Trophoblast cell (in vitro differentiated cells and primary cell): ENCODE data around the gene TSPYL6.
"Not testable (repeated sequence)": the region's sequence is repeated elsewhere in the genome, so short reads cannot be mapped to it uniquely, and the experiment has no call there.

Source experiments
- DNase-seq, 2 donors: peaks; one replicate each; pipeline ENCODE4 v3.0.0-alpha.2; 2016
- H2AFZ ChIP-seq: 2 replicates; pipeline ENCODE4 v1.6.1; 2013; ENCODE audit warnings: low read length, moderate library complexity, mild to moderate bottlenecking; ENCODE audit not compliant: insufficient read depth, poor library complexity
- H2AK5ac ChIP-seq: 2 replicates; pipeline ENCODE4 v1.6.1; 2013; ENCODE audit warnings: mild to moderate bottlenecking, low read length
- H2BK120ac ChIP-seq: 2 replicates; pipeline ENCODE4 v1.6.1; 2013; ENCODE audit warnings: low read length, mild to moderate bottlenecking, moderate library complexity; ENCODE audit not compliant: insufficient read depth, poor library complexity
- H2BK12ac ChIP-seq: 2 replicates; pipeline ENCODE4 v1.6.1; 2013; ENCODE audit warnings: mild to moderate bottlenecking, low read length, moderate library complexity
- H2BK5ac ChIP-seq: 2 replicates; pipeline ENCODE4 v1.6.1; 2013; ENCODE audit warnings: low read length, low read depth, moderate library complexity, mild to moderate bottlenecking; ENCODE audit not compliant: poor library complexity
- H3K14ac ChIP-seq: 2 replicates; pipeline ENCODE4 v1.6.1; 2013; ENCODE audit warnings: mild to moderate bottlenecking, low read length
- H3K18ac ChIP-seq: 2 replicates; pipeline ENCODE4 v1.6.1; 2013; ENCODE audit warnings: mild to moderate bottlenecking, low read length
- H3K23ac ChIP-seq: 2 replicates; pipeline ENCODE4 v1.6.1; 2013; ENCODE audit warnings: low read length
- H3K27ac ChIP-seq: 2 replicates; pipeline ENCODE4 v1.5.1; 2013; ENCODE audit warnings: low read depth, mild to moderate bottlenecking, inconsistent platforms, low read length, moderate library complexity
- H3K27me3 ChIP-seq: 2 replicates; pipeline ENCODE4 v1.6.1; 2013; ENCODE audit warnings: inconsistent platforms, mild to moderate bottlenecking, low read length, moderate library complexity; ENCODE audit not compliant: insufficient read depth
- H3K36me3 ChIP-seq, 2 experiments: 1 replicate in 1 of 2; 2 replicates in 1 of 2; pipeline ENCODE4 v1.6.1; 2013; ENCODE audit warnings: low read length in 2 of 2, mild to moderate bottlenecking in 2 of 2, moderate library complexity in 1 of 2; ENCODE audit not compliant: insufficient read depth in 2 of 2, control insufficient read depth in 1 of 2
- H3K4ac ChIP-seq: 2 replicates; pipeline ENCODE4 v1.6.1; 2013; ENCODE audit warnings: low read depth, mild to moderate bottlenecking, low read length, moderate library complexity
- H3K4me1 ChIP-seq, 2 experiments: 1 replicate in 1 of 2; 2 replicates in 1 of 2; pipeline ENCODE4 v1.6.1; 2013; ENCODE audit warnings: low read length in 2 of 2, mild to moderate bottlenecking in 2 of 2, moderate library complexity in 1 of 2; ENCODE audit not compliant: insufficient read depth in 2 of 2, control insufficient read depth in 1 of 2
- H3K4me2 ChIP-seq: 2 replicates; pipeline ENCODE4 v1.6.1; 2013; ENCODE audit warnings: inconsistent platforms, mild to moderate bottlenecking, low read length, moderate library complexity
- H3K4me3 ChIP-seq: 2 replicates; pipeline ENCODE4 v1.5.1; 2013; ENCODE audit warnings: mild to moderate bottlenecking, low read depth, low read length, inconsistent platforms
- H3K79me1 ChIP-seq: one replicate; pipeline ENCODE4 v1.6.1; 2013; ENCODE audit warnings: low read length
- H3K79me2 ChIP-seq: 2 replicates; pipeline ENCODE4 v1.6.1; 2013; ENCODE audit warnings: low read length, mild to moderate bottlenecking; ENCODE audit not compliant: control insufficient read depth, insufficient read depth, poor library complexity
- H3K9ac ChIP-seq: 2 replicates; pipeline ENCODE4 v1.6.1; 2013; ENCODE audit warnings: mild to moderate bottlenecking, low read length
- H3K9me3 ChIP-seq: 2 replicates; pipeline ENCODE4 v1.6.1; 2013; ENCODE audit warnings: low read depth, mild to moderate bottlenecking, control low read depth, inconsistent platforms, low read length; ENCODE audit not compliant: insufficient read depth
- H4K12ac ChIP-seq: 2 replicates; pipeline ENCODE4 v1.6.1; 2013; ENCODE audit warnings: low read depth, mild to moderate bottlenecking, low read length, moderate library complexity
- H4K8ac ChIP-seq: 2 replicates; pipeline ENCODE4 v1.6.1; 2013; ENCODE audit warnings: low read depth, mild to moderate bottlenecking, low read length, moderate library complexity
- H4K91ac ChIP-seq: one replicate; pipeline ENCODE4 v1.6.1; 2013; ENCODE audit warnings: low read depth, mild to moderate bottlenecking, low read length, moderate library complexity
- WGBS: extraction: QIAGEN DNeasy Blood & Tissue Kit; methylation state at CpG from one replicate; pipeline ENCODE4 v1.1.7; 2013; ENCODE audit warnings: missing lambda C conversion rate; ENCODE audit not compliant: insufficient read length, insufficient coverage; ENCODE audit errors: extremely low coverage; 5-methylcytosine and 5-hydroxymethylcytosine counted together

Gene TSPYL6

DNA sequence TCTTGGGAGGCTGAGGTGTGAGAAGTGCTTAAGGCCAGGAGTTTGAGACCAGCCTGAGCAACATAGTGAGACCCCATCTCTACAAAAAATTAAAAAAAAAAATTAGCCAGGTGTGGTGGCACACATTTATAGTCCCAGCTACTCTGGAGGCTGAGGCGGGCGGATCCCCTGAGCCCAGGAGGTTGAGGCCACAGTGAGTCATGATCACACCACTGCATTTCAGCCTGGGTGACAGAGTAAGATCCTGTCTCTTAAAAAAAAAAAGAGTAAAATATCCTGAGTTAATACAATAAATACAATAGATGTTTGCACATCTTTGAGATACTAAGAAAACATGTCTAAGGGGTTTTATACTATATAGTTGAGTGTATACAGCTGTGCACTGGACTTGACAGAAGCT lies 38.6 kb upstream of the TSPYL6 start:
- not testable (repeated sequence) for H3K4me3 ChIP-seq, H2BK5ac ChIP-seq, H3K36me3 ChIP-seq, H4K12ac ChIP-seq, H3K18ac ChIP-seq, H3K4me2 ChIP-seq, H3K4ac ChIP-seq, H4K8ac ChIP-seq, DNase-seq, H2BK120ac ChIP-seq, H3K23ac ChIP-seq, H4K91ac ChIP-seq, H3K27me3 ChIP-seq, H2AFZ ChIP-seq, H2AK5ac ChIP-seq, H3K4me1 ChIP-seq, H2BK12ac ChIP-seq, H3K14ac ChIP-seq, H3K27ac ChIP-seq, H3K79me1 ChIP-seq, H3K9me3 ChIP-seq, H3K79me2 ChIP-seq, H3K9ac ChIP-seq
- no CpG with 5 or more reads among the region's 2 CpGs for WGBS

DNA sequence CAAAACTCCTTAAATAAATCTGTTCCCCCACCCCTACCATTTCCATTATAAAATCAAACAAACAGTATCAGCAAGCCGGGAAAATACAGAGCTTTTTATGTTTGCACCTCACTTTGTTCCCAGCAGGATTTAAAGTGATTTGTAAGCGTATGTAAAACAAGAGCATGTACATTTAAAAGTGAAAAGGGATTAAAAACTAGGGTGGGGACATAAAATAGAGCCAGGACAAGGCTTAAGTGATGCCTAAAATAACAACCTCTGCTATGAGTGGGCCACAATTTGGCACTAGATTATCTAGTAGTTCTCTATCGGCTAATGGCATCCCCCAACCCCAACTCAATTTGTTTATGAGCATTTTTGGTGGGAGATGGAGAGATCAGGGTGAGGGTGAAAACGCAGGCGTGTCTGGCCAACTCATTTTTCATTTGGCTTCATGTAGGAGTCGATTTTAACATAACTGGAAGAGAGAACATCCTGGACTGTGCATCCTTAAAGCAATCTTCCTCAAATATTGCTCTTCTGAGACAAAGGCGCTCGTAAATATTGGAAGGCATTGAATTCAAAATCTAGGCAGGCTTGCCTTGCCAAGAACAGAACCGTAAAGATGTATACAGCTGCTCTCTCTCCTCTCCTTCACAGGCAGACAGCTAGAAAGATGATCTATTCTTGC lies 34.5 kb upstream of the TSPYL6 start:
- no peak for DNase-seq
- no peaks in the 10 kb centered on the region for H3K4me1 ChIP-seq
- no peak overlapping the region for H3K9ac ChIP-seq
- WGBS, result no CpG with 5 or more reads among the region's 9 CpGs
- no peaks in the 10 kb centered on the region for H3K27me3 ChIP-seq
- no peak overlapping the region for H2BK5ac ChIP-seq
- no peak overlapping the region for H4K12ac ChIP-seq
- H3K27ac ChIP-seq, result no peak overlapping the region
- no peaks in the 10 kb centered on the region for H3K9me3 ChIP-seq
- no peak overlapping the region for H3K4ac ChIP-seq
- no peaks in the 10 kb centered on the region for H3K79me1 ChIP-seq
- H2BK12ac ChIP-seq, result no peak overlapping the region
- H2BK120ac ChIP-seq, result no peak overlapping the region
- H3K18ac ChIP-seq, result no peak overlapping the region
- no peak overlapping the region for H2AK5ac ChIP-seq
- no peaks in the 10 kb centered on the region for H3K79me2 ChIP-seq
- H2AFZ ChIP-seq, result no peak overlapping the region
- H3K4me2 ChIP-seq, result no peak overlapping the region
- no peak overlapping the region for H4K8ac ChIP-seq
- H3K36me3 ChIP-seq, result no peaks in the 10 kb centered on the region
- no peak overlapping the region for H3K23ac ChIP-seq
- H4K91ac ChIP-seq, result no peak overlapping the region
- no peak overlapping the region for H3K4me3 ChIP-seq
- H3K14ac ChIP-seq, result no peak overlapping the region

DNA sequence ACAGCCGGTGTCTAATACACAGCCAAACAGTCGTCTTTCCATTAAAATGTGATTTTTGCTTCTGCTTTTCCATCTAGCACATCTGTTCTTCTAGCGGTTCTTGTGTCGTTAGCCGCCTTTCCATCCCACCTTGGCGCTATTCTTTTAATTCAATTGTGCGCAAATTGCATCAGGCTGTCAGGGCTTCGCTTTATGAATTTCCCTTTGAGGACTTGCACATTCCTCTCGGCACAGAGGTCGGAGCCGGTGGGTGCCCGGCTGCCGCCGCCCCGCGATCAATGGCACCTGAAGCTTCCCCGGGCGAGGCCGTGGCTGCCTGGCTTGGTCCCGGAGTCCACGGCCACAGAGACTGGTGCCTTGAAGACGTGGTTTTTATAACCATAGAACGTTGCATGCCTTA lies 33.9 kb upstream of the TSPYL6 start:
- no CpG with 5 or more reads among the region's 23 CpGs for WGBS
- Histone ChIP-seq H2BK12ac (no peak overlapping the region), H4K8ac (no peak overlapping the region)

DNA sequence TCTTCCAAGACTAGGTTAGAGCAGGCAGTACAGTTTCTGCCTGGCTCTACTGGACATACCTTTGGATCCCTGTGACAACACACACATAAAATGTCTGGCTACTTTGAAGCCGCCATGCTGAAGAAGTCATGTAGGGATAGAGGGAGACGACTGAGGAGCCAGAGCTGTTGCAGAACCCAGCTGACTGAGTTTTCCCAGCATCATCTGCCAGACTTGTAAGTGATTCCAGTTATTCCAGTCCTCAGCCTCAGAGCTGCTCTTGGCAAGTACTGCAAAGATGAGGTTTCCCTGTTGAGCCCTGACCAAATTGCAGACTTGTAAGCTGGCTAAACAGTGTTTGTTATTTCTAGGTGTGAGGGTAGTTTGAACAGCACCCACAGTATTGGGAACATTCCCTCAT lies 31.5 kb upstream of the TSPYL6 start:
- H3K23ac ChIP-seq, result no peak overlapping the region
- no peaks in the 10 kb centered on the region for H3K79me1 ChIP-seq
- no peak overlapping the region for H4K91ac ChIP-seq
- DNase-seq, result no peak
- H2AK5ac ChIP-seq, result no peak overlapping the region
- no peaks in the 10 kb centered on the region for H3K36me3 ChIP-seq
- H2BK120ac ChIP-seq, result no peak overlapping the region
- no peaks in the 10 kb centered on the region for H3K9me3 ChIP-seq
- no CpG with 5 or more reads among the region's 2 CpGs for WGBS
- no peak overlapping the region for H3K9ac ChIP-seq
- no peak overlapping the region for H3K4me3 ChIP-seq
- H4K12ac ChIP-seq, result no peak overlapping the region
- no peaks in the 10 kb centered on the region for H3K4me1 ChIP-seq
- H2BK12ac ChIP-seq, result no peak overlapping the region
- no peaks in the 10 kb centered on the region for H3K79me2 ChIP-seq
- H4K8ac ChIP-seq, result no peak overlapping the region
- H3K27me3 ChIP-seq, result no peaks in the 10 kb centered on the region
- no peak overlapping the region for H2AFZ ChIP-seq
- no peak overlapping the region for H3K18ac ChIP-seq
- H3K27ac ChIP-seq, result no peak overlapping the region
- no peak overlapping the region for H3K4me2 ChIP-seq
- H3K14ac ChIP-seq, result no peak overlapping the region
- H3K4ac ChIP-seq, result no peak overlapping the region
- H2BK5ac ChIP-seq, result no peak overlapping the region

More for the DNA sequence above, 33.9 kb upstream of the TSPYL6 start:
- no peak overlapping the region for H3K14ac ChIP-seq
- no peak overlapping the region for H4K91ac ChIP-seq
- H4K12ac ChIP-seq, result no peak overlapping the region
- no peaks in the 10 kb centered on the region for H3K79me2 ChIP-seq
- no peak overlapping the region for H3K18ac ChIP-seq
- no peak overlapping the region for H2AK5ac ChIP-seq
- H3K79me1 ChIP-seq, result no peaks in the 10 kb centered on the region
- H3K9ac ChIP-seq, result no peak overlapping the region
- no peak overlapping the region for H3K4me3 ChIP-seq
- no peak overlapping the region for H3K27ac ChIP-seq
- no peaks in the 10 kb centered on the region for H3K9me3 ChIP-seq
- H2AFZ ChIP-seq, result no peak overlapping the region
- no peak overlapping the region for H3K4me2 ChIP-seq
- no peaks in the 10 kb centered on the region for H3K36me3 ChIP-seq
- DNase-seq, result no peak
- H2BK120ac ChIP-seq, result no peak overlapping the region
- no peak overlapping the region for H3K23ac ChIP-seq
- no peak overlapping the region for H3K4ac ChIP-seq
- H3K4me1 ChIP-seq, result no peaks in the 10 kb centered on the region
- H3K27me3 ChIP-seq, result no peaks in the 10 kb centered on the region
- H2BK5ac ChIP-seq, result no peak overlapping the region
